HuH-7 (cell line): ENCODE measurements around the gene PRPS2.

Source experiments
- DNase-seq: peaks from one replicate; pipeline ENCODE4 v3.0.0; 2011; ENCODE audit warnings: low spot score

Gene PRPS2

DNA sequence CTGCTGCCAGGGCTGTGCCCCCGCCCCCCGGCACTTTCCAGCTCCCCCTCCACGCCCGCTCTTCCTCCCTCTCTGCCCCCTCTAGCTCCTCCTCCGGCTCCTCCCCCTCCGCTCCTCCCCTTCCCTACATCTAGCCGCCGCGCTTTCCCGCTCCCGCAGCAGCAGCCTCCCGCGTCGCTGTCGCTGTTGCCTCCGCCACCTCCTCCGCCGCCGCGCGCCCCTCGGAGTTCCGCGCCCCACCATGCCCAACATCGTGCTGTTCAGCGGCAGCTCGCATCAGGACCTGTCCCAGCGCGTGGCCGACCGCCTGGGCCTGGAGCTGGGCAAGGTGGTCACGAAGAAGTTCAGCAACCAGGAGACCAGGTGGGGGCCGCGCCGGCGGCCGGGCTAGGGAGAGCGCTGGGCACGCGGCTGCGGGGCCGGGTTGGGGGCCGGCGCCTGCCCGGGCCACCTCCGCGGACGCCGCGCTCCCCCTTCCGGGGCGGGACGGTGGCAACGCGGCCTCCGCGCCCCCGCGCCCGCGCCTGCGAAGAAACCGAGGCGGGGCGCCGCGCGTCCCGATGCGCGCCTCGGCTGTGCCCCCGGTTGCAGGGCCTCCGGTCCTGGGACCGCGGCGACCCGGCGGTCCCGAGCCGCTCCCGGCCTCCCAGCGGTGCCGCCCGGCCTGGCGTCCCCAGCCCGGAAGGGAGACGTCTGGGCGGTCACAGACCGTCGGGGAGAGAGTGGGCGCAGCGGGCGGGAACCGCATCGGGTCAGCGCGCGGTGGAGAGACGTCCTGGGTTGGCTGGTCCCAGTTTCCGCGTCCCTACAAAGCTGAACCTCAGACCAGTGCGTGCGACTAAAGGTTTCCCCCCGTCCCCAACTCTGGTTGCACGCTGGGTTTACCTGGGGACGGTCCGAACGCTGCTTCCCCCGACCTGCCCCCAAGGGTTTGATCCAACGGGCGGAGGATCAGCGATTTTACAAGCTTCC is at the start of gene PRPS2:
PRPS2 (plus strand) TSS at position 156 of the 972 bp plus-strand sequence; CDS start at position 242, 86 bp downstream.
- DNase-seq, result no peak

DNA sequence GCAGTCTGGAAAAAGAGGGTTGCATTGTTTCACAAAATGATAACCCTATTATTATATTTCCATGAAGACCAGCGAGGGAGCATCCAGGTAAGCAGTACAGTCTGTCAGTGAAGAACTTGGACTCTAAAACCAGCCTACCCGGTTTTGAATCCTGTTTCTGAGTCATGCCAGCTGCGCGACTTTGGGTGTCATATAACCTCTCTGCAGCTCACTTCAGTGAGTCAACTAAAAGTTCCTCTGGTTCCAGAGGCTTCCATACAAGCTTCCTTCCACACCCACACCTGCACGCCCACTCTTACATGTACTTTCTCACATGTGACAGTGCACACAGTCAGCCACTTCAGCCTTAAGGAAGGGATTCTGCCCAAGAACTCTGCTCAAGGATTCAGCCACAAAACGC is 49.8 kb upstream of the PRPS2 start:
- DNase-seq, result no peak

DNA sequence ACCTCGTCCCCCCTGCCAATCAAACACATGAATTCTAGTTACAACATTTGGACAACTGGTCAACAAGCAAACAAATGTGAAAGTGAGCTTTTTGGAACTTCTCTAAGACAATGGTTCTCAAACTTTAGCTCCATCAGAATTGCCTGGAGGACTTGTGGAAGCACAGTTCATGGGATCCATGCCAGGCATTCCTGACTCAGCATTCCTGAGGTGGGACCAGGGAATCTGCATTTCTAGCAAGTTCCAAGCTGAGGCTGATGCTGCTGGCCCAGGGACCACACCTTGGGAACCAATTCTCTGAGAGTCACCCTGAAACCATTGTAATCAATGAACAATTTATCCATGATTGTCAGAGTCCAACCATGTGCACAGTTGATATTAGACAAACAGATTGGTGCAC is 43.8 kb upstream of the PRPS2 start:
- DNase-seq, result no peak

DNA sequence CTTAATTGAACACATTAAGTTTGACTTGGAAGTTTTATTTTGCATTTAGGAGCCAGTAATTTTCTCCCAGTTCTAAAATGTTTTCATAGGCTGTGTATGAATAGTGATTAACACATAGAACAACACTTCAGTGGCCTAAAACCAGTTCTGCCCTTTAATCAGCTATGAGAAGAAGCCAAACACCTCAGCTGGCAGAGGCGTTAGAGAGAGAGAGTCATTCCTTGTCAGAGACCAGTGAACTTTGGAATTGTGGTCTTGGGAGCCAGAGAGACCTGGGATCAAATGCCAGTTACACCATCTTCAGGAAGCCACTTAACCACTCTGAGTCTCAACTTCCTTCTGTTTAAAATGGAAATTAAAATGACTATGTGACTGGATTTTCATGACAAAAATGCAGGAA is 39.3 kb upstream of the PRPS2 start:
- no peak for DNase-seq

- no peak for DNase-seq
Measured at GRCh38 chrX:12753366-12753765, 37.8 kb upstream of the PRPS2 start.

GRCh38 chrX:12758291-12758690 is 32.9 kb upstream of the PRPS2 start:
- no peak for DNase-seq

DNA sequence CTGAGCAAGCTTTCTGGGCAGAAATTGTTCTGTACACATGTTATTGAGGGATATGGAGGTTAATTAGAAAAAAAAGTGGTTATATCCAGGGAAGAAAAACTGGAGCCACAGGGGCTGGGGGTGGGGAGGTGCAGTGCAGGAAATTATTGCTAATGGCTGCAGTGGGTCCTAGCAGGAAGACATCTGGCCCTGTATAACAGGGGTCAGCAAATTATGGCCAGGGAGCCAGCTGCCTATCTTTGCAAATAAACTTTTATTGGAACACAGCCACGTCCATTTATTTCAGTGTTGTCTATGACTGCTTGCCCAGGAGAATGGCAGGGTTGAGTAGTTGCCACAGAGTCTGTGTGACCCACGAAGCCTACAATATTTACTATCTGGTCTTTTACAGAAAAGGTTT is 23.4 kb upstream of the PRPS2 start:
- DNase-seq, result no peak

GRCh38 chrX:12768491-12768890 is 22.7 kb upstream of the PRPS2 start:
- DNase-seq, result no peak

GRCh38 chrX:12770440-12770839 is 20.8 kb upstream of the PRPS2 start:
- no peak for DNase-seq

- DNase-seq, result peak; percentile 20
Measured at GRCh38 chrX:12771445-12772069, 19.7 kb upstream of the PRPS2 start.

GRCh38 chrX:12777670-12778069 is 13.5 kb upstream of the PRPS2 start:
- no peak for DNase-seq

DNA sequence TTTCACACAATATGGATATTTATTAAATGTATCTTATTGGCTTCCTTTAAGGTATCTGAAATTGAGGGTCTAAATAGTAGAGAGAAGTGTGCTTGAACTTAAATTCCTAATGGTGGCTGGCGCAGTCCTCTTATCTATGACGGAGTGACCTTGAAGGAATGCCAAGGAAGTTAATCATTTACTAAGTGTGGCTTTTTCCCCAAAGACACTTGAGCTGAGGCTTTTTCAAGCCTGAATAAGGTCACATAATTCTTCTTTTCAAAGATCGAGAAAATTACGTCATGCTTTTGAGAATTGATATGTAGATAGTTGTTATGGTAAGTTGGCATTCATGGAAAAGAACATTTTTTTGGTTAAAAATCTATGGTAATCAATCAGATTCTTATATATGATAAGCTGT is 11.7 kb upstream of the PRPS2 start:
- peak; percentile 5 for DNase-seq

- no peak for DNase-seq
Measured at GRCh38 chrX:12788645-12789044, 2.6 kb upstream of the PRPS2 start.

DNA sequence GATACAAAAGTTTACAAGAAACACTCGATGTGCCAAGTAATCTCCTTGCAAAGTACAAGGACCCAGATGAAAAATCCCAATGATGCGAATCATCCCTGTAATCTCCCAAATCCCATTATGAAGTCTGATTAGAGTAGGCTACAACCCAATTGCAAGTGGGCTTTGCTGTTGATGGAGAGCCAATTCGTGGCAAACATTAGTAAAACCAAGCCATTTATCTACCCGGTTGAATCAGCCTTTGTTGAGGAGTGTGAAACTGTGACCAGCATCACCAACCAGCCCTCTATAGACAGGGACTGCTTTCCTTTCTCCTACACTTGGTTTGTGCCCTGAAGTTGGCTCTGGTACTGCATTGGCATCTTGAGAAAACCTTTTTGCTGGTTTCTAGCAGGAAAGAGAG is 1.2 kb upstream of the PRPS2 start:
- DNase-seq, result no peak

DNA sequence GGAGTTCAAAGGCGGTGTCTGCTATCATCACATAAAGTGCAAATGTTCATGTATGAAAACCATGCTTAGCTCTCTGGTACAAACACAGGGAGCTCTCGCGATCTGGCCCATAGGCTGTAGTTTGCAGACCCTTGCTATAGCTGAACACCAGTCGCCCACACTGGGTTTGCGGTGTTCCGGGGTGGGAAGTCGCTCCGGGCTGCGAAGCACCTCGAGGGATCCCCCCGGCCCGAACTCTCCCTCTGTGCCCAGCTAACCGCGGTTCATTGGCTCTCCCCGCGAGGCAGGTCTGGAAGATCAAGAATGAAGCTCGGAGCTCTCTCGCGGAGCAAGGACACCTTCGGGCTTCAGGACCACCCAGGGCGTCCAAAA is 341 bp upstream of the PRPS2 start:
- DNase-seq, result no peak

GRCh38 chrX:12792711-12793110 is 1.5 kb downstream of the PRPS2 start:
- no peak for DNase-seq

- DNase-seq, result no peak
Measured at GRCh38 chrX:12794654-12795053, 3.4 kb downstream of the PRPS2 start.

- DNase-seq, result no peak
Measured at GRCh38 chrX:12798601-12799000, 7.4 kb downstream of the PRPS2 start.

DNA sequence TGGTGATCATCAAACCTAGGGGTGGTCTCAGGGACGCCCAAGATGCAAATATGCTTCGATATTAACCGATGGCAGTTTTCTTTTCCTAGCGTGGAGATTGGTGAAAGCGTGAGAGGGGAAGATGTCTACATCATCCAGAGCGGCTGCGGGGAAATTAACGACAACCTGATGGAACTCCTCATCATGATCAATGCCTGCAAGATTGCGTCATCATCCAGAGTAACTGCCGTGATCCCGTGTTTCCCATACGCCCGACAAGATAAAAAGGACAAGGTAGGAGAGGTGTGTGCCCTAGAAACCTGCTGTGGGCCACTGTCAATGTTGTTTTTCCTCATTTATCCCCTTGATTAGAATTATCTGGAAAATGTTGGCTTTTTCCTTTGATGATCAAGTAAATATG is 7.9 kb downstream of the PRPS2 start:
- DNase-seq, result no peak

- DNase-seq, result no peak
Measured at GRCh38 chrX:12802741-12803140, 11.5 kb downstream of the PRPS2 start.

DNA sequence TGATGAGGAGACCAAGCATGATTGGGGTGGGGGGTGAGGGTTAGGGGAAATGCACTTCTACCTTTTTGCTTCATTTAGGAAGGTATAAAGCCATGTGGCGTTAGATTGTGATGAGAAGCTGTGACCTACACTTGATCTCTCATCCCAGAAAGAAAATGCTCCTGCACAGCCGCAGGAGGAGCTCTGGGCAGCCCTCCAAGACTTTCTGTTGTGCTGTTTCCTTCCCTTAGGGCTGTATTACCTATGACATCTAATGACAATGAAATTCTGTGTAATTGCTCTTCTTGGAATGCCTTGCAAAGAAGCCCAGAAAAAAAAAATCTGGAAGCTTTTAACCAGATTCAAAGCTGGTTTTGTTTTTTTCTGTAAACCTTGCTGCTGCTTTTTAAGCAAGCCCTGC is 13.4 kb downstream of the PRPS2 start:
- DNase-seq, result no peak

- no peak for DNase-seq
Measured at GRCh38 chrX:12805333-12805732, 14.1 kb downstream of the PRPS2 start.

- DNase-seq, result no peak
Measured at GRCh38 chrX:12811658-12812057, 20.4 kb downstream of the PRPS2 start.

GRCh38 chrX:12814420-12814819 is 23.2 kb downstream of the PRPS2 start:
- peak; percentile 23 for DNase-seq
